ENCODE results near the gene DHX38. TPM values are rescaled to one million over a fixed set of nuclear protein-coding genes. Genes with fewer than 3 reads are reported as not detected.

The DHX38 gene
- total RNA-seq, 1 experiment from 2014 or later, result 71.0 TPM

DNA sequence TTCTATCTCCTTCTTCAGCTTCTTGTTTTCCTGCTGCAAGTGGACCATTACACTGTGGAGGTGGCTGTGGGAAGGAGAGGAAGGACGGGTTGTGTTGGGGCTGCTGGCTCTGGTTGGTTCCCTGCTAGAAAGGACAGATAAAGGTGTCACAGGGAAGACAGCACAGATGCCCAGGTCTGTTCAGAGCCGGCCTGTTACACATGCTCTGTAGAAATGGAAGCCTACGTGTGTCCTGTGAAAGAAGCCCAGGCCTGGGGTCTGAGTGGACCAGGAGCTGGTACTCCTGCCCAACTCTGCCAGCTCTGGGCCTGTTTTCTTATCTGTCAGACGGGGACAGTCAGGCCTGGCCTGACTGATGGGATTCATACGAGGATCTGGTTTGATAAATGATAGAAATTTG lies 26.4 kb downstream of the DHX38 start:
- ChIA-PET POLR2A (no interaction called here), CTCF (no interaction called here), RAD21 (ENCODE audit: low non-redundant PET in 1 of 2, low total read pairs in 2 of 2, uncharacterized antibody in 2 of 2, unreplicated experiment in 2 of 2) (no interaction called here)
- Histone ChIP-seq H3K27ac (ENCODE audit: low read depth, low read length) (no peak overlapping the region), H2AFZ (ENCODE audit: low read depth, low read length, poor library complexity, severe bottlenecking) (no peak overlapping the region), H3K9me2 (ENCODE audit: insufficient read depth) (no peaks in the 10 kb centered on the region), H3K9me3 (ENCODE audit: control insufficient read depth in 1 of 2, insufficient read depth in 1 of 2, low read depth in 1 of 2, low read length in 2 of 2) (no peaks in the 10 kb centered on the region), H3K9ac (ENCODE audit: low read length) (no peak overlapping the region), H3K4me3 (replicated peaks in 1 of 2; ENCODE audit: low read depth in 1 of 2, low read length in 2 of 2) (no peak overlapping the region), H3K4me2 (ENCODE audit: low read length) (no peak overlapping the region), H3K27me3 (ENCODE audit: insufficient read depth, low read length) (no peaks in the 10 kb centered on the region), H3K36me3 (ENCODE audit: control insufficient read depth in 1 of 2, insufficient read depth in 2 of 2, low read length in 2 of 2) (no peaks in the 10 kb centered on the region), H3K79me2 (ENCODE audit: insufficient read depth, low read length) (no peaks in the 10 kb centered on the region), H4K20me1 (ENCODE audit: insufficient read depth) (no peaks in the 10 kb centered on the region), H3K4me1 (ENCODE audit: control insufficient read depth in 1 of 2, insufficient read depth in 2 of 2, low read length in 2 of 2) (no peaks in the 10 kb centered on the region)
- ATAC-seq (no peak), DNase-seq (ENCODE audit: low read depth, low spot score) (no peak)
- no TSS peak for BruUV-seq (replicated peaks)
- intact Hi-C loops (cut with micrococcal nuclease), result no loop called here
- TF ChIP-seq, protein P1, sequence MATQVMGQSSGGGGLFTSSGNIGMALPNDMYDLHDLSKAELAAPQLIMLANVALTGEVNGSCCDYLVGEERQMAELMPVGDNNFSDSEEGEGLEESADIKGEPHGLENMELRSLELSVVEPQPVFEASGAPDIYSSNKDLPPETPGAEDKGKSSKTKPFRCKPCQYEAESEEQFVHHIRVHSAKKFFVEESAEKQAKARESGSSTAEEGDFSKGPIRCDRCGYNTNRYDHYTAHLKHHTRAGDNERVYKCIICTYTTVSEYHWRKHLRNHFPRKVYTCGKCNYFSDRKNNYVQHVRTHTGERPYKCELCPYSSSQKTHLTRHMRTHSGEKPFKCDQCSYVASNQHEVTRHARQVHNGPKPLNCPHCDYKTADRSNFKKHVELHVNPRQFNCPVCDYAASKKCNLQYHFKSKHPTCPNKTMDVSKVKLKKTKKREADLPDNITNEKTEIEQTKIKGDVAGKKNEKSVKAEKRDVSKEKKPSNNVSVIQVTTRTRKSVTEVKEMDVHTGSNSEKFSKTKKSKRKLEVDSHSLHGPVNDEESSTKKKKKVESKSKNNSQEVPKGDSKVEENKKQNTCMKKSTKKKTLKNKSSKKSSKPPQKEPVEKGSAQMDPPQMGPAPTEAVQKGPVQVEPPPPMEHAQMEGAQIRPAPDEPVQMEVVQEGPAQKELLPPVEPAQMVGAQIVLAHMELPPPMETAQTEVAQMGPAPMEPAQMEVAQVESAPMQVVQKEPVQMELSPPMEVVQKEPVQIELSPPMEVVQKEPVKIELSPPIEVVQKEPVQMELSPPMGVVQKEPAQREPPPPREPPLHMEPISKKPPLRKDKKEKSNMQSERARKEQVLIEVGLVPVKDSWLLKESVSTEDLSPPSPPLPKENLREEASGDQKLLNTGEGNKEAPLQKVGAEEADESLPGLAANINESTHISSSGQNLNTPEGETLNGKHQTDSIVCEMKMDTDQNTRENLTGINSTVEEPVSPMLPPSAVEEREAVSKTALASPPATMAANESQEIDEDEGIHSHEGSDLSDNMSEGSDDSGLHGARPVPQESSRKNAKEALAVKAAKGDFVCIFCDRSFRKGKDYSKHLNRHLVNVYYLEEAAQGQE (IDR thresholded peaks at IDR 0.05; ENCODE audit: low read depth), result no peak
- no peak for TF ChIP-seq ZFX (IDR thresholded peaks at IDR 0.05)
- no peak for TF ChIP-seq EGR1 (IDR thresholded peaks at IDR 0.05; ENCODE audit: low read depth)
- no peak for TF ChIP-seq TCF7L2 (IDR thresholded peaks at IDR 0.05; ENCODE audit: borderline replicate concordance, extremely low read depth, insufficient read depth, insufficient read length)
- TF ChIP-seq, protein P2, sequence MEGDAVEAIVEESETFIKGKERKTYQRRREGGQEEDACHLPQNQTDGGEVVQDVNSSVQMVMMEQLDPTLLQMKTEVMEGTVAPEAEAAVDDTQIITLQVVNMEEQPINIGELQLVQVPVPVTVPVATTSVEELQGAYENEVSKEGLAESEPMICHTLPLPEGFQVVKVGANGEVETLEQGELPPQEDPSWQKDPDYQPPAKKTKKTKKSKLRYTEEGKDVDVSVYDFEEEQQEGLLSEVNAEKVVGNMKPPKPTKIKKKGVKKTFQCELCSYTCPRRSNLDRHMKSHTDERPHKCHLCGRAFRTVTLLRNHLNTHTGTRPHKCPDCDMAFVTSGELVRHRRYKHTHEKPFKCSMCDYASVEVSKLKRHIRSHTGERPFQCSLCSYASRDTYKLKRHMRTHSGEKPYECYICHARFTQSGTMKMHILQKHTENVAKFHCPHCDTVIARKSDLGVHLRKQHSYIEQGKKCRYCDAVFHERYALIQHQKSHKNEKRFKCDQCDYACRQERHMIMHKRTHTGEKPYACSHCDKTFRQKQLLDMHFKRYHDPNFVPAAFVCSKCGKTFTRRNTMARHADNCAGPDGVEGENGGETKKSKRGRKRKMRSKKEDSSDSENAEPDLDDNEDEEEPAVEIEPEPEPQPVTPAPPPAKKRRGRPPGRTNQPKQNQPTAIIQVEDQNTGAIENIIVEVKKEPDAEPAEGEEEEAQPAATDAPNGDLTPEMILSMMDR (IDR thresholded peaks at IDR 0.05 in 2 of 3, conservative IDR thresholded peaks at IDR 0.05 in 1 of 3; ENCODE audit: borderline replicate concordance in 1 of 3, insufficient read depth in 1 of 3, low read depth in 2 of 3, low read length in 2 of 3), result no peak
- no peak for TF ChIP-seq SRF (IDR thresholded peaks at IDR 0.05; ENCODE audit: low read depth)
- TF ChIP-seq JUND (IDR thresholded peaks at IDR 0.05), result no peak
- no peak for TF ChIP-seq ELF1 (IDR thresholded peaks at IDR 0.05; ENCODE audit: borderline replicate concordance, low read depth)
- TF ChIP-seq EZH2phosphoT487 (IDR thresholded peaks at IDR 0.05; ENCODE audit: borderline replicate concordance), result no peak
- TF ChIP-seq CBX3 (IDR thresholded peaks at IDR 0.05; ENCODE audit: low read depth), result no peak
- TF ChIP-seq ZNF274 (IDR thresholded peaks at IDR 0.05; ENCODE audit: low read depth, low read length), result no peak
- no peak for TF ChIP-seq CEBPB (IDR thresholded peaks at IDR 0.05; ENCODE audit: low read depth)

Data from HCT116 (cell line).